ENCODE results near the gene RABEPK.
"Not testable (repeated sequence)": the region's sequence is repeated elsewhere in the genome, so short reads cannot be mapped to it uniquely, and the experiment has no call there.

RABEPK gene

DNA sequence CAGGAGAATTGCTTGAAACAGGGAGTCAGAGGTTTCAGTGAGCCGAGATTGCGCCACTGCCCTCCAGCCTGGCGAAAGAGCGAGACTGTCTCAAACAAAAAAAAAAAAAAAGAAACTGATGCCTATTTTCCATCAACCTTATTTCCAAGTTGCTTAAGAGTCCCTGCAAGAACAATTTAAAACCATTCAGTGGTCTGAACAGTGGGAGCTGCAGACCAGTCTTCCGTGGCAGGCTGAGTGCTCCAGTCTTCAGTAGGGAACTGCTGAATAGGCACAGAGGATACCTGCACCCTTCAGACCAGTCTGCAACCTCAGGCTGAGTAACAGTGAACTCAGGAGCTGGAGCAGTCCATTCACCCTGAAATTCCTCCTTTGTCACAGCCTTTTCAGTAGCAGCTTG, 5.9 kb upstream of the RABEPK start:
- not testable (repeated sequence) for DNase-seq (ENCODE audit: low read depth in 2 of 2)

DNA sequence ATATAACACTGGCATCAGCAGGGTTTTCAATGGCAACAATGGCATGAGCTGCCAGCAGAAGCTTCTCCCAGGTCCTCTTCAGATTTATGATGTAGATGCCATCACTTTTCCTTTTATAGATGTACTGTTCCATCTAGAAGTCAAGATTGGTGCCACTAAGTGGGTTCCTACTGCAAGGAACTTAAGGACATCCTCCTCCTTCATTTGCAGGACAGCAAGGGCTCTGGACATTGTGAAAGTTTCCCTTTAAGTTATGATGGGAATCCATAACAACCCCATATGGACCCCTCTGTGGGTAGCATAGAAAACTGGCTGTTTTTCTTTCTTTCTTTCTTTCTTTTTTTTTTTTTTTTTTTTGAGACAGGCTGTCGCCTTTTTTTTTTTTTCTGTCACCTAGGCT, 4.8 kb upstream of the RABEPK start:
- DNase-seq (ENCODE audit: low read depth in 2 of 2) = not testable (repeated sequence)

DNA sequence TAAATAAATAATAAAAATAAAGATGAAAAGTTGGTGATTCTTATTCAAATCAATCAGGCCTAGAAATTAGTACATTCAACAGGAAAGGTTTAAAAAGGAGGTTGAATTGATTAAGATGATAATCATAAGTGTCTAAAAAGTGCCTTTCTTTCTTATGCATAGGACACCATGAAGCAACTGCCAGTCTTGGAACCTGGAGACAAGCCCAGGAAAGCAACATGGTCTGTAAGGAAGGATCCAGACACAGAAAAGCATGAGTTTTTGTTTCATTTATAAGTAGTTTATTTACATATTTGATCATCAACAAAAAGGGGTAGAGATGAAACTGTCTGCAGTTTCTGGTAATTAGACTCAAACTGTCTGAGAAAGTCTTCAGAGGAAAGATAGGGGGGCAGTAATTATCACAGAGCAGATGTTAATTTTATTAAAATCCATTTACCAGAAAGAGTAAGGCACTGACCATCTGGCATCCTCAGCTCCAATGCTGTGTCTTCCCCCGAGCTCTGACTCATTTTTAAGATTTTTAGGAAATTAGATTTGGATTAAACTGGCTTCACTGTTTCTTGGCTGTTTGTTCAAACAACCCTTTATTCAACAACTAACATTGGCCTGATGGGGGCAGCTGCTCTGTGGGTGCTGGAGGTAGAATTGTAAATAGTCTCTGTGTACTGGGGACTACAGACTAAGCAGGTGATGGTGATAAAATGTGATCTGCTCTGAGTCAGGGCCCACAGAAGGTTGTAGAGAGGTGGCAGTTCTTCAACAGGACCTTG, 2.7 kb downstream of the RABEPK start:
- DNase-seq (ENCODE audit: low read depth in 2 of 2) = no peak

DNA sequence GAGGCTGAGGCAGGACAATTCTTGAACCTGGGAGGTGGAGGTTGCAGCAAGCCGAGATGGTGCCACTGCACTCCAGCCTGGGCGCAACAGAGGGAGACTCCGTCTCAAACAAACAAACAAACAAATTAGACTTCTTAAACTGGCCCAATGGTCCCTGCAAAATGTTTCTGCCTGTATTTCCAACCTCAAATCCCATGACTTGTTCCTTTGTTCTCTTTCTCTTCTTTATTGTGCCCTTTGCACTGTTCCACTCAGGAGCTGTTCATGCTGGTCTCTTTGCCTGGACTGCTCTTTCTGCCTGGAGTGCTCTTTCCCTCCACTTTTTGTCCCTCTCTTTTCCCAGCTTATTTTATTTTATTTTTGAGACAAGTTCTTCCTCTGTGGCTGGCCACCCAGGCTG, 4.1 kb downstream of the RABEPK start:
- DNase-seq (ENCODE audit: low read depth in 2 of 2) = no peak

DNA sequence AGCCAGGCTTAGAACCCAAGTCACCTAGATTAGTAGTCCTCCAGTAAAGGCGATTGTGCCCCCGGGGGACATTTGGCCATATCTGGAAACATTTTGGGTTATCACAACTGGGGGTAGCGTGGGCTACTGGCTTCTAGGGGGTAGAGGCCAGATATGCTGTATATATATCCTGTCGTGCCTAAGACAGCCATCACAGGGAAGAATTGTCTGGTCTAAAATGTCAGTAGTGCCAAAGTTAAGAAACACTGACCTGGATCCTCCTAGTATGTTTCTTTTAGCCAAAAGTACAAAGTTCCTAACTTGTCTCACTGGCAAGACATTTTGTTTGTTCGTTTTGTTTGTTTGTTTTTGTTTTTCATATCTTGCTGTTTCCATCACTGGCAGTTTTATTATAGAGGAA, 13.8 kb downstream of the RABEPK start:
- no peak for DNase-seq (ENCODE audit: low read depth in 2 of 2)

DNA sequence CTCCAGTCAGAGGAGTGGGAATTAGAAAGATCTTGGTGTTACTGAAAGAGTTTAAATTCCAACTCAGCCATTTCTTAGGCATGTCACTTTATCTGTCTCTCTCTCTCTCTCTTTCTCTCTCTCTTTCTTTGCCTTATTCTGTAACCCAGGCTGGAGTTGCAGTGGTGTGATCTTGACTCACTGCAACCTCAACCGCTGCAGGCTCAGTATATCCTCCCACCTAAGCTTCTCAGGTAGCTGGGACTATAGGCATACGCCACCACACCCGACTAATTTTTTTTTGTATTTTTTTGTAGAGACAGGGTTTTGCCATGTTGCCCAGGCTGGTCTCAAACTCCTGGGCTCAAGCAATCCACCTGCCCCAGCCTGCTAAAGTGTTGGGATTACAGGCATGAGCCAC, 18.3 kb downstream of the RABEPK start:
- DNase-seq (ENCODE audit: low read depth in 2 of 2) = no peak

DNA sequence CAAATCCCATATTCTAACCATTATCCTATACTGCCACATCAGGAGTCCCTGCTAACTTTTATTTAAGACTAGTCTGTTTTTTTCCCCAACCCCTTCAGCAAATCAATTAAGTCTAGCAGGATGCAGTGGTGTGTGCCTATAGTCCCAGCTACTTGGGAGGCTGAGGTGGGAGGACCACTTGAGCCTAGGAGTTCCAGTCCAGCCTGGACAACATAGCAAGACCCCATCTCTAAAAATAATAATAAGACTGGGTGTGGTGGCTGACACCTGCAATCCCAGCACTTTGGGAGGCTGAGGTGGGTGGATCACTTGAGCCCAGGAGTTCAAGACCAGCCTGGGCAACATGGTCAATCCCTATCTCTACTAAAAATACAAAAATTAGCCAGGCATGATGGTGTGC, 24.5 kb downstream of the RABEPK start:
- DNase-seq (ENCODE audit: low read depth in 2 of 2) = not testable (repeated sequence)

DNA sequence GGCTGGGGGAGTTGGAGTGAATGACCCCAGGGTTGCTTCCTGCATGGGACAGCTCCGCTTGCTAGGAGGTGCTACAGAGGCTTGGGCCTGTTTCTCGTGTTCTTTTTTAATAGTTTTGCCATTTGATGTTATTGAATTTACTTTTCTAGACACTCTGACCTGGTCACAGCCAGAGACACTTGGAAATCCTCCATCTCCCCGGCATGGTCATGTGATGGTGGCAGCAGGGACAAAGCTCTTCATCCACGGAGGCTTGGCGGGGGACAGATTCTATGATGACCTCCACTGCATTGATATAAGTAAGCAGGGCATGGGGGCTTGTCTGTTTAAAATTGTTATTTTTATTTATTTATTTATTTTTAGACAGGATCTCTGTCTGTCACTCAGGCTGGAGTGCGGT, 27.4 kb downstream of the RABEPK start:
- no peak for DNase-seq (ENCODE audit: low read depth in 2 of 2)

DNA sequence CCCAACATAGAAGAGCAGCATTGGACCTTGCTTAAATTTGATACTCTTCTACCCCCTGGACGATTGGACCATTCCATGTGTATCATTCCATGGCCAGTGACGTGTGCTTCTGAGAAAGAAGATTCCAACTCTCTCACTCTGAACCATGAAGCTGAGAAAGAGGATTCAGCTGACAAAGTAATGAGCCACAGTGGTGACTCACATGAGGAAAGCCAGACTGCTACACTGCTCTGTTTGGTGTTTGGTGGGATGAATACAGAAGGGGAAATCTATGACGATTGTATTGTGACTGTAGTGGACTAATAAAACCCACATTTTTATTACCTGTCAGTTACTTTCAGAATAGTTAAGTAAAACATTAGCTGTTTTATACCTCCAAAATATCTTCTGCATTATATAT, 33.3 kb downstream of the RABEPK start:
- no peak for DNase-seq (ENCODE audit: low read depth in 2 of 2)

DNA sequence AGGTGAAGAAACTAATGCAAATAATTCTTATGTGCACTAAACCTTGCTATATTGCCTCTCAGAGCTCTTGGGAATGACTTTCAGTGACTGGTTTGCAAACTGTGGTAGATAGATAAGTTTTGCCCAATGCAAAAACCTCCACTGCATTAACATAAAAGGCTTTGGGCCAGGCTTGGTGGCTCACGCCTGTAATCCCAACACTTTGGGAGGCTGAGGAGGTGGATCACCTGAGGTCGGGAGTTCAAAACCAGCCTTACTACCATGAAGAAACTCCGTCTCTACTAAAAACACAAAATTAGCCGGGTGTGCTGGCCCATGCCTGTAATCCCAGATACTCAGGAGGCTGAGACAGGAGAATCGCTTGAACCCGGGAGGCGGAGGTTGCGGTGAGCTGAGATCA, 33.8 kb downstream of the RABEPK start:
- not testable (repeated sequence) for DNase-seq (ENCODE audit: low read depth in 2 of 2)

DNA sequence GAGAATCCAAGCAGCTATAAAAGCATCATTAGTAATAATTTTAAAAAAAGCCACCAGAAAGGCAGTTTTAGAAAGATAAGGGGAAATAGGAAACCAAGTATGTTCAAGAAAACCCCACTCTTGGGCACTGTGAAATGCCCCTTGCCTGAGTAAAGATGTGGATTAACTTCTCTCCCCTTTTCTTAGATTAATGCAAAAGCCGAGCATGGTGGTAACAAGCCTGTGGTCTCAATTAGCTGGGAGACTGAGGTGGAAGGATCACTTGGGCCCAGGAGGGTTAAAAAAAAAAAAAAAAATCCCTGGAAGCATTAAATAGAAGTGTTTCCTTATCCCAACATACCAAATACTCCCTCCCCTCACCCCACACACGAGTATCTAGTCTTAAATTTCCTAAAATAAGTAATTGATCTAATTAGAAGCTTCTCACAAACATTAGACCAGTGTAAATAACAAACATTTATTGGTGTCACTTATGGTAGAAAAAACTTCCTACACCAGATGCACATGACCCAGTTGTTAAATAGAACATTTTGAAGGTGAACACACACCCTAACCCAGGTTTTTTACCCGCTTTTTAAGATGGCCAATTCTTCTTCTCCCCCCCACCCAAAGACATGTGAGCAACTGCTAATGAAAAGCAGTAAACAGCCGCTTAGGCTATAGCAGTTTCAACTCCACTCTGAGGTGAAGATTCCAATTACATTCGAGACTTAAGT, 35.6 kb downstream of the RABEPK start:
- no peak for DNase-seq (ENCODE audit: low read depth in 2 of 2)

DNA sequence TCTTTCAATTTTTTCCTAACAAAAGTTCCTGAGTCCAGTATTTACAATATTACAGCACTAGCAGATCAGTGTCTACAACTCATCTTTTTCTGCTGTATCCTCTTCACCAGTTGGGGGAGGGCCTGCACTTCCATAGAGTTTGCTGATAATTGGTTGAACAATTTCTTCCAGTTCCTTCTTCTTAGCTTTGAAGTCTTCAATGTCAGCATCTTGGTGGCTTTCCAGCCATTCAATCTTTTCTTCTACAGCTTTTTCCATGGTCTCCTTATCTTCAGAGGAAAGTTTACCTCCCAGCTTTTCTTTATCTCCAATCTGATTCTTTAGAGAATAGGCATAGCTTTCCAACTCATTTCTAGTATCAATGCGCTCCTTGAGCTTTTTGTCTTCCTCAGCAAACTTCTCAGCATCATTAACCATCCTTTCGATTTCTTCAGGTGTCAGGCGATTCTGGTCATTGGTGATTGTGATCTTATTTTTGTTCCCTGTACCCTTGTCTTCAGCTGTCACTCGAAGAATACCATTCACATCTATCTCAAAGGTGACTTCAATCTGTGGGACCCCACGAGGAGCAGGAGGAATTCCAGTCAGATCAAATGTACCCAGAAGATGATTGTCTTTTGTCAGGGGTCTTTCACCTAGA, 36.3 kb downstream of the RABEPK start:
- not testable (repeated sequence) for DNase-seq (ENCODE audit: low read depth in 2 of 2)

DNA sequence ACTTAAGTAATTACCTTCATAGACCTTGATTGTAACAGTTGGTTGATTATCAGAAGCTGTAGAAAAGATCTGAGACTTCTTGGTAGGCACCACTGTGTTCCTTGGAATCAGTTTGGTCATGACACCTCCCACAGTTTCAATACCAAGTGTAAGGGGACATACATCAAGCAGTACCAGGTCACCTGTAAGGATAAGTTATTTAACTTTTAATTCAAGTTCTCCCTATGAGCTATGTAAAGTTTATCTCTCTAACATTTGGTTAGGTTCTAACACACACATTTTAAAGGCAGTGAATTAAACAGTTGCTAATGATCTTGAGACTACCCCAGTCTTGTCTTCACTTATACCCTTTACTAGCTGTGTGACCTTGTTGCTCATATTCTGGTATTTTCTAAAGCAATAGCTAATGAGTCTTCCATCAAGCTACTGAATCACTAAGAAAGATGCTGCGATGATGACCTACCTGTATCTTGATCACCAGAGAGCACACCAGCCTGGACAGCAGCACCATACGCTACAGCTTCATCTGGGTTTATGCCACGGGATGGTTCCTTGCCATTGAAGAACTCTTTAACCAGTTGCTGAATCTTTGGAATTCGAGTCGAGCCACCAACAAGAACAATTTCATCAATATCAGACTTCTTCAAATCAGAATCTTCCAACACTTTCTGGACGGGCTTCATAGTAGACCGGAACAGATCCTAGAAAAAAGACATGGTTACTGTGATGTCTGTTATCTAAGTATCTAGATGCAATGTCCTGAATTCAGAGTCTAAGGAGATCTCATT, 38.0 kb downstream of the RABEPK start:
- DNase-seq (ENCODE audit: low read depth in 2 of 2) = no peak

DNA sequence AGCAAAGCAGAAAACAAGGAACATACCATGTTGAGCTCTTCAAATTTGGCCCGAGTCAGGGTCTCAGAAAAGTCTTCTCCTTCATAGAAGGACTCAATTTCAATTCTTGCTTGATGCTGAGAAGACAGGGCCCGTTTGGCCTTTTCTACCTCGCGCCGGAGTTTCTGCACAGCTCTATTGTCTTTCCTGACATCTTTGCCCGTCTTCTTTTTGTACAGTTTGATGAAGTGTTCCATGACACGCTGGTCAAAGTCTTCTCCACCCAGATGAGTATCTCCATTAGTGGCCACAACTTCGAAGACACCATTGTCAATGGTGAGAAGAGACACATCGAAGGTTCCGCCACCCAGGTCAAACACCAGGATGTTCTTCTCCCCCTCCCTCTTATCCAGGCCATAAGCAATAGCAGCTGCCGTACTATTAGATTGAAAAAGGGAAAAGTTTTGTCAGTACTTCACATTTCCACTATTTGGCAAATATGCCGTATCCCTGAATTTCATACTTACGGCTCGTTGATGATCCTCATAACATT, 38.6 kb downstream of the RABEPK start:
- DNase-seq (ENCODE audit: low read depth in 2 of 2) = no peak

DNA sequence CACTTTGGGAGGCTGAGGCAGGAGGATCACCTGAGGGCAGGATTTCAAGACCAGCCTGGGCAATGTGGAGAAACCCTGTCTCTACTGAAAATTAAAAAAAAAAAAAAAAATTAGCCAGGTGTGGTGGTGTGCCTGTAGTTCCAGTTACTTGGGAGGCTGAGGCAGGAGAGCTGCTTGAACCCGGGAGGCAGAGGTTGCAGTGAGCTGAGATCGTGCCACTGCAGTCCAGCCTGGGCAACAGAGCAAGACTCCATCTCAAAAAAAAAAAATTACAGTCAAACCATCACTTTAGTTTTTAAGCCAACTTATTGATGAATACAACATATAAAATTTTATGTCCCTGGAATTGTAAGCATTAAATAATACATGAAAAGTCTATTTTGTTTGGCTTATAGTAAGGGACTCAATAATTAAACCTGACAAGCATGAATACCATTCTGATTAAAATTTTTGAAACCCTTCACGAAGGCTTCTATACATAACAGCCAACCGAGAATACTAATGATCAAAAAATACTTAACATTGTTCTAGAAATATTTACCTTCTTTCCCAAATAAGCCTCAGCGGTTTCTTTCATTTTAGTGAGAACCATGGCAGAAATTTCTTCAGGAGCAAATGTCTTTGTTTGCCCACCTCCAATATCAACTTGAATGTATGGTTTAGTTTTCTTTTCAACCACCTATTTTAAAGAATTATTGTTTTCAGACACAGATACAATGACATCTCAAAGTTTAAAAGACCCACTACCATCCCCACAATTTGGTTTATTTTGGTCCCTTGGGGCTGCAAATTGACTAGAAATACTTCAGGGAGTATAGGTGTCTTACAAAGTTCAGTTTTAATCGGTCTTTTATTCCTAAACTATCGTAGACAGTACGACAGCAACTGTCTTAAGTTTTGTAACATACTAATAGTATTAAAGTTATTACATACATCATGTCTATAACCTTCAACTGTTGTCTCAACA, 39.6 kb downstream of the RABEPK start:
- no peak for DNase-seq (ENCODE audit: low read depth in 2 of 2)

DNA sequence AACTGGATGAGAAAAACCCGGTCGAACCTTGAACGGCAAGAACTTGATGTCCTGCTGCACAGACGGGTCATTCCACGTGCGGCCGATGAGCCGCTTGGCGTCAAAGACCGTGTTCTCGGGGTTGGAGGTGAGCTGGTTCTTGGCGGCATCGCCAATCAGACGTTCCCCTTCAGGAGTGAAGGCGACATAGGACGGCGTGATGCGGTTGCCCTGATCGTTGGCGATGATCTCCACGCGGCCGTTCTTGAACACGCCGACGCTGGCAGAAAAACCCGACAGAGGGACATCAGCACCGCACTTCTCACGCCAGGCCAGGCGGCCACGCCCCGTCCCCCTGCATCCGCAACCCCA, 40.3 kb downstream of the RABEPK start:
- DNase-seq (ENCODE audit: low read depth in 2 of 2) = peak in 1 of 2 donors; percentile 19

DNA sequence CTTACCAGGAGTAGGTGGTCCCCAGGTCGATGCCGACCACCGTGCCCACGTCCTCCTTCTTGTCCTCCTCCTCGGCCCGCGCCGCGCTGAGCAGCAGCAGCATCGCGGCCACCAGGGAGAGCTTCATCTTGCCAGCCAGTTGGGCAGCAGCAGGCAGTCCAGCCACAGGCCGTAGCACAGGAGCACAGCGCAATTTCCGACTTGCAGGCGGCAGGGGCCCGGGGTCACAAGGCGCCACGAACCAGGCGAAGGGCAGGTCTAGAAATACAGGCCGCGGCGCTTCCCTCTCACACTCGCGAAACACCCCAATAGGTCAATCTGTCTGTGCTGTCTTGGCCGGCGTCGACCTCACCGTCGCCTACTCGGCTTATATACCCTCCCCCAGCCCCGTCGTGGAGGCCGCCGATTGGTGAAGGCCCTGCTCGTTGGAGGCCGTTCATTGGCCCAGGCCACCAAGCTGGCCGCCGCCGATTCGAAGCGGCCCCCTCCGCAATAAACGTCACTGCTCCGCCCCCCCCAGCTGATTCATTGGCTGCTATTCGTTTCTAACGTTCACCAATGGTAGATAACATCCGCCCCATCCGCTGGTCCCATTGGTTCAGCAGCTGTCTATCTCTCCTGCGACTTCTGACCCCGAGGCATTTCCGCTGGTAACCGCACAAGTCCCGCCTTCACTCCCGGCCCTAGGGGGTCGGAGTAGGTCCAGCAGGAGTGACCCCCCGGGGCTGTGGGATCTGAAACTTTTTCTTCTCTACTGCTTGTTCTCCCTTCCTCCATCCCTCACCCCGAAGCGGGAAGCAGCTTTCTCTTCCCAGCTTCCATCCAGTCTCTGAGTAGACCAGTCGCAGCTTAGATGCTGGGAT, 40.9 kb downstream of the RABEPK start, which contains the start of gene HSPA5:
Gene HSPA5 (minus strand): TSS at position 344 of the 863 bp plus-strand sequence. CDS start 217 bp downstream, at position 127.
- peak; percentile 100 for DNase-seq (ENCODE audit: low read depth in 2 of 2)

DNA sequence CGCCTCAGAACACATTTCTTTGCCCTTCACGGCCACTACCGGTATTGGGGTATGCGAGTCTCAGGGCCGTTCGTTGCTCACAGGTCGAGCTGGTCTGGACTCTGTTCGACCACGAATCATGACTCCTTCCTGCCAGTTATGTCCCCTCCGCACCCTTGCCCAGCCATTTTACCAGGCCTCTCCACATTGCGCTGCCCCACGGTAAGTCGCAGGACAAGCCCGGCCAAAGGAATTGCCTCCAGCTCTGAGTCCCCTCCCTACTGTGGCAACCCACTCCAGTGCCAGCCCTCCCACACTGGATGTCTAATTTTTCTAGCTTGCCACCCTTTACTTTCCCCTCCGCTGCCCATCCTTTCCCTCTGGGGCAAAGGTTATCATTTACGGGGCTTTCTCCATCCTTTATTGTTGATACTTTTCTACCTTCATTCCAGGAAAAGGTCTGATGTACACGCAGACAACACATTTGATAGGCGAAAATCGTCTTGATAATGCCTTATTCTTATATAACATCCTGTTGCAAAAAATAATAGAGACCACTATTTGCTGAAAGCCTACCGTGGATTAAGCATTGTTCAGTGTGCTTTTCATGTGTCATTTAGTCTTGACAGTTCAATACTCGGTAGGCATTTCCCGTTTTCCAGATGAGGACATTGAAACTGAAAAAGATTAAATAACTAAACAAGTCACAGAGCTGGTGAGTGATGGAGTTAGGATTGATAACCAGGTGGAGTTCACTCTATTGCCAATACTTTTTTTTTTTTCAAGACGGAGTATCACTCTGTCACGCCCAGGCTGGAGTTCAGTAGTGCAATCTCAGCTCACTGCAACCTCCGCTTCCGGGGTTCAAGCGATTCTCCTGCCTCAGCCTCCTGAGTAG, 41.8 kb downstream of the RABEPK start:
- no peak for DNase-seq (ENCODE audit: low read depth in 2 of 2)
